ENCODE data around the gene ANKRD36C. TPM values are rescaled to one million over a fixed set of nuclear protein-coding genes. Genes with fewer than 3 reads are reported as not detected.
"Not testable (repeated sequence)": the region's sequence is repeated elsewhere in the genome, so short reads cannot be mapped to it uniquely, and the experiment has no call there.

Gene ANKRD36C
- total RNA-seq, 2 experiments from 2014 or later = 37.4 to 41.5 TPM

DNA sequence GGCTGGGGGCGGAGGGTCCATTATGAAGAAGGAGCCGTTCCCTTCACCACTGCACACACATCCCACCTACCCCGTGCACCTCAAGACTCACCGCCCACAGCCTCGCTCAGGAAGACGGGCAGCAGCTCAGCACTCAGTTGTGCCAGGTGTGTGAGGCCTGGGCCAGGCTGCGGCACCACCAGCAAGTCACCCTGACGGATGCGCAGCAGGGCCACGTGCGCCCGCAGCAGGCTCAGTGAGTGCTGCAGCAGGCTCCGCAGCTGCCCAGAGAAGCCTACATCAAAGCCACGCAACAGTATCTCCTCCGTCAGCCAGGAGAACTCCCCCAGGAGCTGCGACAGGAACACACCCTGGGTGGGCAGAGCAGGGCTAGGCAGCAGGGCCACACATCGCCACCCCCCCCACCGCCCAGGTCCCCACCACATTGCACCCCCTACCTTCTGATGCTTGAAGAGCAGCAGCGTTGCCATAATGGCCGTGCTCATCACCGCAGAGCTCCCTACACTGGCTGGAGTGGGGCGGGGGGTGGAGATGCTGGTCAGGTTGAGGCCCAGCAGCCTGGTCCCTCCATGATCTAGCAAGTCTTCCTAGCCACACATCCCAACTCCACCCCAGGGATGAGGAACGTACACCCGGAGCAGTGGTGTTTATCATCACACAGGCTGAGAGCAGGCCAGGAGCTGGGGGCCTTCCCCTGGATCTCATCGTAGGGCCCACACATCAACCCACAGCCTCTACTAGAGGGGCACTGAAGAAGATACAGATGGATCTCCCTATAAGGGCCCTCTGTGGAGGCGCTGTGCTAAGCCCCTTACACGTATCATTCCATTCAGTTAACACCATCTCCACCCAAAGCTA, 32.9 kb upstream of the ANKRD36C start:
- H3K36me3 Mint-ChIP-seq (ENCODE audit: low read depth) = no peaks in the 10 kb centered on the region
- TF ChIP-seq, protein P1, sequence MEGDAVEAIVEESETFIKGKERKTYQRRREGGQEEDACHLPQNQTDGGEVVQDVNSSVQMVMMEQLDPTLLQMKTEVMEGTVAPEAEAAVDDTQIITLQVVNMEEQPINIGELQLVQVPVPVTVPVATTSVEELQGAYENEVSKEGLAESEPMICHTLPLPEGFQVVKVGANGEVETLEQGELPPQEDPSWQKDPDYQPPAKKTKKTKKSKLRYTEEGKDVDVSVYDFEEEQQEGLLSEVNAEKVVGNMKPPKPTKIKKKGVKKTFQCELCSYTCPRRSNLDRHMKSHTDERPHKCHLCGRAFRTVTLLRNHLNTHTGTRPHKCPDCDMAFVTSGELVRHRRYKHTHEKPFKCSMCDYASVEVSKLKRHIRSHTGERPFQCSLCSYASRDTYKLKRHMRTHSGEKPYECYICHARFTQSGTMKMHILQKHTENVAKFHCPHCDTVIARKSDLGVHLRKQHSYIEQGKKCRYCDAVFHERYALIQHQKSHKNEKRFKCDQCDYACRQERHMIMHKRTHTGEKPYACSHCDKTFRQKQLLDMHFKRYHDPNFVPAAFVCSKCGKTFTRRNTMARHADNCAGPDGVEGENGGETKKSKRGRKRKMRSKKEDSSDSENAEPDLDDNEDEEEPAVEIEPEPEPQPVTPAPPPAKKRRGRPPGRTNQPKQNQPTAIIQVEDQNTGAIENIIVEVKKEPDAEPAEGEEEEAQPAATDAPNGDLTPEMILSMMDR (IDR thresholded peaks at IDR 0.05) = no peak
- H3K27ac Mint-ChIP-seq = no peak overlapping the region
- no peak for DNase-seq
- ATAC-seq = no peak
- intact Hi-C loops (cut with micrococcal nuclease) = no loop called here
- ChIA-PET POLR2A (interaction anchor here (1.4 kb wide), 1 partner anchor 118 kb away, joined by 4 read pairs; no protein-coding TSS in a partner anchor), CTCF (interaction anchor here (1.2 to 2.0 kb wide), 3 partner anchors 92 to 150 kb away, joined by 3 to 8 read pairs (median 3); partner anchors contain the start of genes ADRA2B and ASTL)
- no peaks in the 10 kb centered on the region for H3K27me3 Mint-ChIP-seq
- no peak overlapping the region for H3K4me3 Mint-ChIP-seq
- no peaks in the 10 kb centered on the region for H3K9me3 Mint-ChIP-seq
- peaks cover 4% of the 10 kb centered on the region for H3K4me1 Mint-ChIP-seq (ENCODE audit: low read depth)

DNA sequence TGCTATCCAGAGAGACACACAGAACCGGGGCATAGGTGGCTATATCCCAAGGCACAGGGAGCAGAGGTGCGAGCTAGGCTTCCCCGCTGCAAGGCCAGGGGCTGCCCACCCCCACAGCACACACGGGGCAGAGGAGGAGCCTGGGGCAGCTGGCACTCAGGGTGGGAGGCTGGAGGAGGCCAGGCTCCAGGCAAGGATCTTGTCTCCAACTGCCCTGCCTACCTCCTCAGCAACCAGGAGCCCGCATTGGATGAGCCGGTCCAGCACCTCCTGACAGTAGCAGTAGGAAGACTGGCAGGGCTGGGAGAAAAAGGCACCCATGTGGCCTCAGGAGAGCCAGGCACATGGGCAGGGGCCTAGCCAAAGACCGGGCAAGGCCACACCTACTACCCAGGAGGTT, 32.1 kb upstream of the ANKRD36C start:
- H3K9me3 Mint-ChIP-seq; H3K27ac Mint-ChIP-seq; intact Hi-C loops (cut with micrococcal nuclease); H3K36me3 Mint-ChIP-seq (ENCODE audit: low read depth); ATAC-seq; H3K27me3 Mint-ChIP-seq; H3K4me3 Mint-ChIP-seq; DNase-seq; H3K4me1 Mint-ChIP-seq (ENCODE audit: low read depth): not testable (repeated sequence)
- CTCF ChIA-PET = interaction anchor here (1.8 to 2.9 kb wide), 4 partner anchors 23 to 151 kb away, joined by 6 to 23 read pairs (median 8); partner anchors contain the start of gene ADRA2B
- POLR2A ChIA-PET = interaction anchor here (1.4 to 1.6 kb wide), 2 partner anchors 93 to 119 kb away, joined by 4 read pairs; partner anchors contain the start of gene ADRA2B

DNA sequence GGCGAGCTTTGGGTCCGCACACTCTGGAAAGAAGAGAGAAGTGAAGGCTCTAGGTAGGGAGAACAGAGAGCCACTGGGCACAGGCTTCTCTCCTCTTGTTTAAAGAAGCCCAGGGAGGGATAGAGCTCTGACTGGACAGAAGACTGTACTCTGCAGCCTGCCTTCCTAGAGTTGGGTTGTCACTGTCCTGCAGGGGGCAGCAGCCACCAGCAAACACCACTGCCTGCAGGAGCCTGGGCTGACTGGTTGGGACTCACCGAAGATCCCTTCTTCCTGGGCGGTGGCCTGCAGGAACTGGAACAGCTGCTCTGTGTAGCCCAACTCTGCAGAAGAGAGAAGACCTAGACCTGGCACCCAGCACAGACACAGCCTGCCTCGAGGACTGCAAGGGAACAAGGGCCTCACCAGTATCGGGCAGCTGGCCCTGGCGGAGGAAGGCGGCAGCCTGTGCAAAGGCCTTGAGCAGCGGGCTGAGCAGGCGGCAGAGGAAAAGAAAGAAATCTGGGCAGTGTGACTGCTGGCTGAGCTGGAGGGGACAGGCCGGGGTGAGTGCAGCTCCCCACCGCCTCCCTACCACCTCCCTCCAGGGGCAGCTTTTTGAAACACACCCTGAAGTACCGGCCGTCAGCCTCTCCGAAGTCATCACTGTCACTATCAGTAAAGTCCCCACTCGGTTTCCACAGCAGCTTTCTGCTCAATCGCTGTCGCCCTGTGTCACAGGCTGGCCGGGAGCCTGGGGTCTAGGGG, 31.2 kb upstream of the ANKRD36C start:
- intact Hi-C loops (cut with micrococcal nuclease); H3K27me3 Mint-ChIP-seq; H3K4me1 Mint-ChIP-seq (ENCODE audit: low read depth); H3K27ac Mint-ChIP-seq; H3K9me3 Mint-ChIP-seq; H3K36me3 Mint-ChIP-seq (ENCODE audit: low read depth); H3K4me3 Mint-ChIP-seq: not testable (repeated sequence)
- peak; percentile 86 for DNase-seq
- ATAC-seq = peak; percentile 93
- TF ChIP-seq, protein P1 (IDR thresholded peaks at IDR 0.05) = peak; percentile 63
- ChIA-PET POLR2A (interaction anchor here (0.6 to 1.6 kb wide), 2 partner anchors 94 to 487 kb away, joined by 3 to 4 read pairs; partner anchors contain the start of gene ADRA2B), CTCF (interaction anchor here (0.6 to 2.9 kb wide), 29 partner anchors 8 to 244 kb away, joined by 3 to 23 read pairs (median 4); partner anchors contain the start of genes ADRA2B, ASTL and CIAO1)

DNA sequence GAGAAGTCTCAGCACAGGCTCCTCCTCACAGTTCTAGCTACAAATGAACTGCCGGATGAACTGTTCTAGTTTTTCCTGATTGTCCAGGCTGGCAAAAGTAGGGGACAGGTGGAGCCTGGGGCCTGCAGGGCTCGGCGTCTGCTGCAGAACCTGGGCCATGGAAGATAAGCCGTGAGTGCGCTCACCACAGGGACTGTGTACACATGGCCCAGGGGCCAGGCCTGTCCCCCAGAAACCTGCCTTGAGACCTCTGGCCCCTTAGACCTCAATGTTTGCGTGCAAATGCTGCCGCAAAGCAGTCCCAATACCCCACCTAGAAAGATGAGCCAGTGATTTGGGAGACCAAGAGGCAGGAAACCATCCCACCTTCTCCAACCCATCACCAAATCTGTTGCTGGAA, 30.5 kb upstream of the ANKRD36C start:
- H3K27me3 Mint-ChIP-seq; ATAC-seq; H3K4me3 Mint-ChIP-seq; H3K36me3 Mint-ChIP-seq (ENCODE audit: low read depth); intact Hi-C loops (cut with micrococcal nuclease); H3K27ac Mint-ChIP-seq; H3K9me3 Mint-ChIP-seq; DNase-seq; H3K4me1 Mint-ChIP-seq (ENCODE audit: low read depth): not testable (repeated sequence)
- POLR2A ChIA-PET = interaction anchor here (0.6 to 1.6 kb wide), 2 partner anchors 94 to 488 kb away, joined by 3 to 4 read pairs; partner anchors contain the start of gene ADRA2B
- CTCF ChIA-PET = interaction anchor here (0.6 to 2.9 kb wide), 28 partner anchors 8 to 245 kb away, joined by 3 to 23 read pairs (median 4); partner anchors contain the start of genes ADRA2B, ASTL and CIAO1

DNA sequence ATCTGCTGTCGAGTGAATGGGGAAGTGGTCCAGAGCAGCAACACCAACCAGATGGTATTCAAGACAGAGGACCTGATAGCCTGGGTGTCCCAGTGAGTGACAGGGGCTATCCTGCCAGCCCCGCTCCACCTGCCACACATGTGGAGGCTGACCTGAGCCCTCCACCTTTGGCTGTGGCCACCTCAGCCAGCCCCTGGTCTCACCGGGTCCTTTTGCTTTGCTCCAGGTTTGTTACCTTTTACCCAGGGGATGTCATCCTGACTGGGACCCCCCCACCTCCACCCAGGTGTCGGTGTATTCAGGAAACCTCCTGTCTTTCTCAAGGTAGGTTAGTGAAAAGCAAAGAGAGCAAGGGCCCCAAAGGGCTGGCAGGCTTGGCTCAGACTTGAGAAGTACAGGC, 29.5 kb upstream of the ANKRD36C start:
- not testable (repeated sequence) for H3K27ac Mint-ChIP-seq

DNA sequence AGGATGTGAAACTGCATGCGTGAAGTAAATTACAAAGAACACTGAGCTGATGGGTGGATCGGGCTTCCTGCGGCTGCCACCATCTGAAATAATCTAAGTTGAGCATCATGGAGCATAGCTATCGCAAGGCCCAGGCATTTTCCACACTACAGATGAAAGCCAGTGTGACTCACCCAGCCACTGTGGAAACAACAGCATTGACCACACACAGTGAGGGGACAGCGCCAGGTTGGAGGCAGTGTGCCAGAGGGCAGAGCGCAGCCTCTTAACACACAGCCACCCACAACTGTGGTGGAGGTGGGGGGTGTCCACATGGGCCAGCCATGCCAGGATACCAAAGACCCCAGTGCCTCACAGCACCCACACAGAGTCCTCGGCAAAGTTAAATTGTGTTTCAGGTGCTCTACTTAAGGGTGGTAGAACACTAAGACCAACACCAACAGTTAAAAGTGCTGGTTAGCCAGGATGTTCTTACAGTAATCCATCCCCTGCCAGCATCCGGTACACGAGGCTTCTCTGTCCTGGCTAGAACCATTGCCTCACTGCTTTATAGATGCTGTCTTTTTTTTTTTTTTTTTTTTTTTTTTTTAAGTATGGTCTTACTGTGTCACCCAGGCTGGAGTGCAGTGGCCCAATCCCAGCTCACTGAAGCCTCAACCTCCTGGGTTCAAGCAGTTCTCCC, 28.4 kb upstream of the ANKRD36C start:
- POLR2A ChIA-PET; H3K27me3 Mint-ChIP-seq; H3K4me3 Mint-ChIP-seq; intact Hi-C loops (cut with micrococcal nuclease); DNase-seq; H3K36me3 Mint-ChIP-seq (ENCODE audit: low read depth); H3K4me1 Mint-ChIP-seq (ENCODE audit: low read depth); CTCF ChIA-PET; H3K9me3 Mint-ChIP-seq: not testable (repeated sequence)
- H3K27ac Mint-ChIP-seq = peak overlapping the region; percentile 71
- peak; percentile 55 for ATAC-seq

More for the DNA sequence above, 29.5 kb upstream of the ANKRD36C start:
- H3K4me3 Mint-ChIP-seq; H3K9me3 Mint-ChIP-seq; H3K4me1 Mint-ChIP-seq (ENCODE audit: low read depth); ATAC-seq; H3K36me3 Mint-ChIP-seq (ENCODE audit: low read depth); POLR2A ChIA-PET; H3K27me3 Mint-ChIP-seq; DNase-seq; intact Hi-C loops (cut with micrococcal nuclease): not testable (repeated sequence)
- CTCF ChIA-PET = interaction anchor here (2.9 kb wide), 1 partner anchor 154 kb away, joined by 23 read pairs; no protein-coding TSS in a partner anchor

DNA sequence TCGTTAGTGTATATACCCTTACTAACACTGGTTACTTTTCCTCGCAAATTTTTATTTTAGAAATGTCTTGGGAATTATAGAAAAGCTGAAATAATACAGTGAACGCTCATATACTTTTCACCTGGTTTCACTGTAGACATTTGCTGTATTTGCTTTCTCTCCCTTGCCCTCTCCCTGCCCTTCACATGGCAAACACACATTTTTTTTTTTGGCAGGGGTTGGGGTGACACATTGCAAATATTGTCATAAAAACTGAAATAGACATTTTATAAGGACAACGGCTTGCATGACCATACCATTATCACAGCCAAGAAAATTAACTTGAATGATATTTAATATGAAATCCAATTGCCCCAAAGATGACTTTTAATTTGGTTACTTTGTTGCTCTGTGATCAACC, 24.7 kb upstream of the ANKRD36C start:
- intact Hi-C loops (cut with micrococcal nuclease); H3K27ac Mint-ChIP-seq; H3K9me3 Mint-ChIP-seq; ATAC-seq; CTCF ChIA-PET; DNase-seq; H3K4me1 Mint-ChIP-seq (ENCODE audit: low read depth); POLR2A ChIA-PET; H3K4me3 Mint-ChIP-seq; H3K36me3 Mint-ChIP-seq (ENCODE audit: low read depth); H3K27me3 Mint-ChIP-seq: not testable (repeated sequence)

DNA sequence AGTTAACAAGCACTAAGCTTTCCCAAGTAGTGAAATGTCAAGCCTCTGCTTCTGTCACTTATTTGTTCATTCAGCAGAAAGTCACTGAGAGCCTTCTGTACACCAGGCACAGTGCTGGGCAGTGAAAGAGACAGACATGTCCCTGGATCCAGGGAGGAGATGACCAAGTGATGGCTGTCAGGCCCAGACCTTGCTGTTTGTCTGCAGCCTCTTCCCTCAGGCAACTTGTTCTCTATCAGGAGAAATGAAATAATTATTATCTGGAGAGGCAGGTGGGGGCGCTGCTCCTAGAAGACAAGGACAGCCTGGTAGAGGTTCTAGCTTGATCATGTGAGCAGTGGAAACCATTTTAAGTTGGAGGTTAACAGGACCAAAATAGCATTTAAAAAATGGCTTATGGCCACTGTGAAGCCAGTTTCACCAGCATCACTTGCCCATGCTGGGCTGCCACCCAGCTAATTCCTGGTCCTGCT, 21.2 kb upstream of the ANKRD36C start:
- H3K36me3 Mint-ChIP-seq (ENCODE audit: low read depth); ATAC-seq; POLR2A ChIA-PET: not testable (repeated sequence)

More for the DNA sequence above, 21.2 kb upstream of the ANKRD36C start:
- peaks cover 11% of the 10 kb centered on the region for H3K4me1 Mint-ChIP-seq (ENCODE audit: low read depth)
- H3K27me3 Mint-ChIP-seq; intact Hi-C loops (cut with micrococcal nuclease); H3K27ac Mint-ChIP-seq; H3K4me3 Mint-ChIP-seq; H3K9me3 Mint-ChIP-seq: not testable (repeated sequence)
- DNase-seq = peak; percentile 33
- CTCF ChIA-PET = interaction anchor here (1.1 to 1.9 kb wide), 2 partner anchors 66 to 162 kb away, joined by 3 to 5 read pairs; no protein-coding TSS in a partner anchor

Data from activated CD8-positive, alpha-beta T cell treated with anti-CD3 and anti-CD28 coated beads for 36 hours (primary cell).